GM19035 (cell line): ENCODE results near the gene SLIT1.

ENCODE experiments used
- ATAC-seq: cut with Tn5 transposase; IDR thresholded peaks from one replicate; pipeline ENCODE4 v1.9.1; 2021; ENCODE audit not compliant: unreplicated experiment

Gene SLIT1

DNA sequence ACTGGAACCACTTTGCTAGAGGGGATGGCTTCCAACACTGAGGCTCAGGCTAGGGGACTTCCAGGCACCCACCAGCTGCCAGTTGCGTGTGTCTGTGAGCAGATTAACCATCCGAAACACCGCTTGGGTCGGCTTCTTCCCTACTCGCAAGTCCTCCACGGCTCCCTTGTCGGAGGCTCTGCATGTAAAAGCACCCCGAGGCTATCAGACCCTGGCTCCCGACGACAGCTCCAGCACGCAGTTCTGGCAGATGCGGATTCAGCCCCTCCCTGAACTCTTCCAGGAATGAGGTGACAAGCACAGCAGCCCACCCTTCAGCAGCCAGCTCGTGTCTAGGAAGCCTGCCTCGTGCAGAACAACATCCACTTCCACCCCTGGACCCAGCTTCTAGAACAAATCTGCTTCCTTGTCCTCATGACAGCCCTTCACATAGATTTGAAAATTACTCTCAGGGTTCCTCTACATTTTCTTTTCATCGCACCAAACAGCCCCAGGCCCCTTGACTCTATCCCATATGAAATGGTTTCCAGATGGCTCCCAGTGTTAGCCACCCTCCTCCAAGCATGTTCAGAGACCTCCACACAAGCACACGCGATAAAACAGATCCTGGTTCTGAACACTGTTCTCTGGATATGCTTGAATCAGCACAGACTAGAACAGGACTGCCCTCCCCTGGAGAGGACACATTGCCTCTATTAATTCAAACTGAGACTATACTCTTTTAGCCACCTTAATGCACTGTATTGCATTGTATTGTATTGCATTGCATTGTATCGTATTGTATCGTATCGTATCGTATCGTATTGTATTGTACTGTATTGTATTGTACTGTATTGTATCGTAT lies 44.6 kb downstream of the SLIT1 start:
- ATAC-seq: no peak

DNA sequence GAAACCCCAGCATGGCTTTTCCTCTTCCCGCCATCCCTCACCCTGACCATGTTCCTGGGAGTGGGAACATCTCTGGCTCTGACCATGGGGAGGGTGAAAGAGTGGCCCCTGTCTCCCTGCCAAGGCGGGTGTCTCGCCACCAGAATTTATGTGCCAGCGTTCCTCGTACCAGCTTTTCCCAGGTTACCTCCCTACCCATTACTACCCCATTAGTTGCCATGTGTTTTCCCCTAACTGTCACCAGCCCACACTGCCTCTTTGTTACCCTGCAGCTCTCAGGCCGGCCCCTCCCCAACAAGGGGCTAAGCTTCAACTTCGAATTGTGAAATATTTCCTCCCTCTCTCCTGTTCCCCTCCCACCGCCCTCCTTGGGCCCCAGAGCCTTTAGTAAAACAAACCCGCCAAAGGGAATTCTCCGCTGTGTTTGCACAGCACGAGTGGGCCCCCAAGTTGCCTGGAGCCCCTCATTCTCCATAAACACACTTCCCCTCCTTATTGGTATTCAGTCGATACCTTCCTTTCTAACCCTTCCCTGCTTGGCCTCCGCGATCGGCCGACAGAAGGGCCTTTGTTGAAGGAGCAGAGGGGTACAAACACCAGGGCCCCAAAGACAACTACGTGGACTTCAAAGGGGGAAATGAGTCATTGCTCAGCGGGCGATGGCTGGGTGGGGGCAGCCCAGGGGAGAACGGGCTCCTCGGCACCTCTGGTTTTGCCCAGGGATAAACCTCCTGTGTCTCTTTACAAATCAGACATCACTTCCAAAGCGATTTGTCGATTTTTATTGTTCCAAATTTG lies 45.5 kb downstream of the SLIT1 start:
- ATAC-seq: no peak

DNA sequence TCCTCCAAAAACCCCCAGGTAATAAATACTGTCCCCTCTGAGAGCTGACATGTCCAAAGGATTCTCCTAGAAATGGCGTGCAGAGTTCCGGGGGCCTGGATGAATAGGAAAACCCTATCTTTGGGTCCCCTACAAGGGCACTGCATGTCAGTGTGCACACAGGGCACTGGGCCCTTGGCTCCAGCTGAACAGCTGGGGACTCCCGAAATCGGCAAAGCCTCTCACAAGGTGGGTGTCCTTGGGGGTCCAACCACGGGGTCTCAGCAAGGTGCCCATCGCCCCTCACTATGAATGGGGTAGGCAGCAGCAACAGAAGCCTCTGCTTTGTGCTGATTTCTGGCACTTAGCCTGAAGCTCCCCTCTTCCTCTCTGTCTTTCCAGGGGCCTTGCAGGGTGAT lies 46.1 kb downstream of the SLIT1 start:
- ATAC-seq: no peak

DNA sequence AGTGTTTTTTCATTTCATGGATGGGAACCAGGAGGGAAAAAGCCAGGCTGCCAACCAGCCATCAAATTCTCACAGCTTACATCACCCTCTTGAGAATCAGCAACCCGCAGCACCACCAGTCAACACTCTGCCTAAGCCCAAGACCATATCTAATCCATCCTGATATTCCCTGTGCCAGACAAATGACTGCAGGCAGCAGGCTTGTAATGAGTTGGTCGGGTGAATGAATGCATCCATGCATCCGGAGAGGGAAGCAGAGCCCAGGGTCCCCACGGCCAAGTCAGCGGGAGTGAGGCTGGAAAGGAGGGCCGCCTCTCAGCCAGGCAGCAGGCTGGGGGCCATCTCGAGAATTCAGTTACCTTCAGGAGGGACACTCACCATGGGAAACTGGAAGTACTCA lies 46.9 kb downstream of the SLIT1 start:
- no peak for ATAC-seq

DNA sequence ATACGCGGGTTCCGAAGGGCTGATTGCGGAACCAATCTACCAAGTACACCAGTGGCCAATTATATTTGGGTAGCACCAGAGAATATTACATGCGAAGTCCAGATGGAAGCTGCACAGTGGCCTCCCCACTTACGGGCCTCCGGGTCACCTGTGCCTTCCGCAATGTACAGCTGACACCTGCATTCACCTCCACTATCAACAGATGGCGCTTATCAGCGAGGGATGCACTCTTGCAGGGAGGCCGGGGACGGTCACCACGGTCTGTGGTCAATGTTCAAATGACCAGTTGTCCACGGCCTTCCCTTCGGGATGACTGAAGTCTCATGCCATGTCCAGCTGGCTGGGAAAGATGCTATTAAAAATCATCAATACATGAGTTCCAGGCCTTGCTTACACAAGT lies 47.6 kb downstream of the SLIT1 start:
- ATAC-seq: no peak

DNA sequence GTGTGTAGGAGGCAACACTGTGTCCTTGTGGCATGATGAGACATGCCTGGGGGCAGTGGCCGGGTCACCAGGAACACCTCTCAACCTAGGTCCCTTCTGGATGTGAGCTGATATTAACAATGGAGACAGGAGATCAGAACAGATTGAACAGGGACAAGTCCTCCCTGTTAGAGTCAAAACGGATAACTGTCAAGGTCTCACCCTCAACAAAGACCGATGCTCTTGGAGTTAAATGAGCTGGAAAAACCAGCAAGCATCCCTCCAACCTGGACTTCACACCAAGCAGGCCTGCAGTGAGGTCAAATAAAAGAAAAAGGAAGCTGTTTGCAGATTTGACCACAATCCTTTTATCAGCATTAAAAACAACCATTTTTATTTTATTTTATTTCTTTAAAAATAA lies 49.0 kb downstream of the SLIT1 start:
- no peak for ATAC-seq

DNA sequence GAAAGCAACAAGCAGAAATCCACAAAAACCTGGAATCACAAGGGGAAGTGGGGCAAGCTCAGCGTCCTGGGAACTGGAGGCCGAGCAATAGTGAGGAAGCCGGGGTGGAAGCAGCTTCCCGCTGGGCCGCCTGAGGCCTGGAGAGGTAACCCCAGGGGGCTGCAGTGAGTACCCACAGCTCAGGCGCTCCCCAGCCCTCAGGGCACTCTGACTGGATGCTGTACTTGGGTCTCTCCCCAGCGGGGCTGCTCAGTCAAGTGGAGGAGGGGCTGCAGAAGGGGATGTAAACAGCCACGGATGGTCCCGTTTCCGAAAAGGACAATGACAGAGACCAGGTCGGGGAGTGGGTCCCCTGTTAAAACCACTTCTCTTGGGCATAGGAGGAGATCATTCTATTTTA lies 50.3 kb downstream of the SLIT1 start:
- no peak for ATAC-seq

DNA sequence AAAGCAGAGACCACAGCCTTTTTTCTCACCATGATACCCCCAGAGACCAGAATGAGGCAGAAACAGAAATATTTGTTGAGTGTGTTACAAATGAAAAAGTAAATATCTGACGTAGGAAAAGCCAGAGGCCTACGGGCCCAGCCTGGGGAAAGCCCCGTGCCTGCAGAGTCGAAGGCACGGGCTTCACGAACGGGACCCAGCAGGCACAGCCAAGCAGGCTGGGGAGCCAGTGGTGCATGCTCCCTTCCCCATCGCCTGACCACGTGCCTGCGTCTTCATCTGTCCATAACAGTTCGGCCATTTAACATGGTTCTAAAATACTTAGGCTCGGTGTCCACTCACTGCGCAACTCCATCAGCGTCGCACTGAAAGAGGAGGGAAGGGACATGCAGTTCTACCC lies 50.8 kb downstream of the SLIT1 start:
- no peak for ATAC-seq

DNA sequence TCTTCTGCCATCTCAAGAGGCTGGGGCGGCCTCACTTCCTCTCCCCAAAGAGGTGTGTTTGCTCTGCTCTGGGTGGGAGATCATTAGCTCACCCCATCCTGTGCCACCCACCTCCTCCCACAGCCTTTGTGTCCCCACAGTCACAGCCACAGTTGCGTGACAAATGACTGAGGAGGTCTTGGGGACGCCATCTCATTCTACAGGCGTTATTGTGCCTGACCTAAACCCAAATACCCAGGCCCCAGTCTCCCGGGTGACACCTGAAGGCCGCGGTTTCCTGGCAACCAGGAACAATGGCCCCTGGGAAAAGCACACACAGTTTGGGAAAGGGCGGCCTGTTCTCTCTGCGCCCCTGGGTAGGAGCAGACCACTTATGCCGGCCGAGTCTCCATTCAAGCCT lies 51.6 kb downstream of the SLIT1 start:
- ATAC-seq: no peak

DNA sequence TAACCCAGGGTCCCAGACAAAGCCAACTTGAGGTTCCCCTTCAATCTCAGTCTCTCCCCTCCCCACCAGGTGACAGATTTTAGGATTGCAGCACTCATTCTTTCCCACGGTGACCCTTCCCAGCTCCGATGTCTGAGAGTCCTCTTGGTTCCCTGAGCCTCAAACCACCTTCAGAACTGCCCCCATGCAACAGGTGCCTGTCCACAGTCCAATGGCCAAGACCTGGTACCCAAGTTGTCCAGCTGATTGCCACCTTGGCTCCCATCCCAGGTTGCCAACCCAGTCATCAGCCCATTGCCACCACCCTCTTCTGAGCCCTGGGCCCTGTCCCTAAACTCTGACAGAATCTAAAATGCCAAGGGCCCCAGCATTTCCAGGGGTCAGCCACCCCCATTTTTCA lies 53.5 kb downstream of the SLIT1 start:
- no peak for ATAC-seq

DNA sequence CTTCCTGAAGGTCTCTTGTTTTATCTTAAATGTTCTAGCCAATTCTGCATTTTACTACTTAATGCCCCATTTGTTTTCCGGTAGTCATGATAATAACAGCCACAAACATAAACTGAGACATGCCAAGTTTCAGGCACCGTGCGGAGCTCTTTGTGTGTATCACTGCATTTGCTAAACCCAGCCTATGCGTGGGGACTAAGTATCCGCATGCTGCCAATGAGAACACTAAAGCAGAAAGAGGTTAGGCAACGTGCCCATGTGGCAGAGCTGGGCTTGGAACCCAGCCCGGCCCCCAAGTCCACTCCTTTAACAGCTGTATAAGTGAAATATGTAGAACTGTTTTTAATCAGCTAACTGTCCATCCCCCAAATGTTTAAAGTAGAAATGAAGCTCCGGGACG lies 54.1 kb downstream of the SLIT1 start:
- ATAC-seq: no peak

DNA sequence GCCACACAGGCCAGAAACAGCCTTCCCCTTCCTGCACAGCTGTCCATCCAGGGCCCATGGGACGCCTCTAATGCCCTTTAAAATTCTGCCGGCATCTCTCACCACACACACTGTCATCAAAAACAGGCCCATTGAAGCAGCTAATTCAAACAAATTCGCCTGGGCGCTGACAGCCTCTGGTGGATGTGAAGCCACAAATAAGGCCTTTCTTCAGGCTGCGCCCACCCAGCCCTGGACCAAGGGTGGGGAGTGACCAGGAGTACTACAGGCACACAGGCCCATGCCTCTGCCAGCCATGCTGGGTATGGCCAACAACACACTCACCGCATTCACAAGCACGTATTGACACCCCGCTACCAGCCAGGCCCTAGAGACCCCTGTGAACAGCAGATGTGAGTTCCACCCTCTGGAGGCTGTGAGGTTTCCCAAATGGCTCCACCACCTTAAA lies 54.6 kb downstream of the SLIT1 start:
- no peak for ATAC-seq

DNA sequence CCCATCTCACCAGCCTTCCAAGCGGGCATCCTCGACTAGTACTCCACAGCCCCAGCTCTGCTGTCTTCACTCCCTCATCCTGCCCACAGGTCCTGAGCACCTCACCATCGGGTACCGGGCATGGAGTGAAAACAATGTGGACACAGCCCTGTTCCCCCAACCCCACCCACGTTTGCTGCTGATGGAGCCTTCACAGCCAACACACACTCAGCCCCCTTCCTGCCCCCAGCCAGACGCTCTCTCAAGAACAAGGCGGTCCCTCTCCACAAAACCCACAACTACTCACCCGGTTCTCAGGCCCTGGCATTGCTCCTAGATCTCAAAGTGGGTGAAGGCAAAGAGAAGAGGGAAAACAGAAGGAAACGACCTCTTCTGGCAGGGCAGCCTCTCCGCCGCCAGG lies 56.1 kb downstream of the SLIT1 start:
- ATAC-seq: no peak

DNA sequence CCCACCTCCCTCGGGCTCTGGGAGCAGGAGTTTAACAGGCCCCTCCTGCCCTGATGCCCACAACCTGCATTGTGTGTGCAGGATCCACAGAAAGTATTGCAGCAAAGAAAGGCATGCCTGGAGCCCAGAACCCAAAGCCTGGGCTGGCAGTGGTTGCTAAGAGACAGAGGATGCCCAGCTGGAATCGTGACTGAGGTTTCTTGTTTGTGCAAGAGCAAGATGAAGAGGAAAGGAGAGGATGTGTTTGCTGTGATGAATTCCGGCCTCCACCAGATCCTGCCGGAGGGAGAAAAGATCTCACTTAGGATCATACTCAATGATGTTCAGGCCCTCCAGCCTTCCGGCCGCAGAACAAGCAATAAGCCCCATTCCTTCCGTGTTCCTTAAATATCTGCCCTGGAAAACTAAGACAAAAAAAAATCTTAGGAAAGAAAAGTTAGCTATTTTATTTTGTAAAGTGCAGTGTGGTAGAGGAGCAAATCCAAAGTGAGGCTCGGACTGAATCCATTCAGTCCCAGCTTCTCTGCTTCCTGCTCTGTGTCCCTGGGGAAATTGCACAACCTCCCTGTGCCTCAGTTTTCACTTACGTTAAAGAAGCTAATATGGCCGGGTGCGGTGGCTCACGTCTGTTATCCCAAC lies 57.1 kb downstream of the SLIT1 start:
- no peak for ATAC-seq

DNA sequence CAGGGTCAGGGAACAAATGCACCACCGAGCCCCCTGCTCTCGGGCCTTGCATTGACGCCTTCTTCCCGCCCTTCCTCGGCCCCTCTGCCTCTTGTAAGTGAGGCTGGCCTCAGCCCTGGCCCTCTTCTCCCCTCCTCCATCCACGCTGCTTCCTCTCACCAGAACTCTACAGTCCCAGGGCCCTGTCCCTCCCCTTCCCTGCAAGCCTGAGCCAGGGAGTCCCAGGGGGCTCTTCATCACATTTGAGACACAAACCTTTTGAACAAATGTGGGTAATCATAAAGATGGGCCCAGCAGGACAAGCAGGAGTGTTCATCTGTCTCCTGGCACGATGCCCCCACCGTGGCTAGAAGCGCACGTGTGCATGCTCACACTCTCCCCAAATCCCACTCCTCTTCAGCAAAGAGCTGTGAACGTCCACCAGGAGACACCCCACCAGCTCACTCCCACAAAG lies 57.7 kb downstream of the SLIT1 start:
- no peak for ATAC-seq

DNA sequence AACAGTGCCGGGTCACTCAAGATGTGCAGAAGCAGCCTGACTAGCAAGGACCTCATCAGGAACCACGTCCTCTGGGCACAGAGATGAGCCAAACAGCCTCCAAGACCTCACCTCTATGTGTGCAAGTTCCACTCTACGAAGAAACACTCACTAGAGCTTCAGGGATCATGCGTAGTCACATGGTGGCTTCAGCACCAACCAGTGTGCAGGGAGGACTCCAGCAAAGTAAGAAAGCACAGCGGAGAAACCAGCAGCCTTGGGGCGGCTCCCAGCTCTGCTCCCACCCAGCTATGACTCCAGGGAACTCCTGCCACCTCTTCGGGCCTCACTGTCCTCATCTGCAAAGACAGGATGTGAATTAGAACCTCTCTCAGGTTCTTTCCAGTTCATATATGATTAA lies 58.2 kb downstream of the SLIT1 start:
- no peak for ATAC-seq

DNA sequence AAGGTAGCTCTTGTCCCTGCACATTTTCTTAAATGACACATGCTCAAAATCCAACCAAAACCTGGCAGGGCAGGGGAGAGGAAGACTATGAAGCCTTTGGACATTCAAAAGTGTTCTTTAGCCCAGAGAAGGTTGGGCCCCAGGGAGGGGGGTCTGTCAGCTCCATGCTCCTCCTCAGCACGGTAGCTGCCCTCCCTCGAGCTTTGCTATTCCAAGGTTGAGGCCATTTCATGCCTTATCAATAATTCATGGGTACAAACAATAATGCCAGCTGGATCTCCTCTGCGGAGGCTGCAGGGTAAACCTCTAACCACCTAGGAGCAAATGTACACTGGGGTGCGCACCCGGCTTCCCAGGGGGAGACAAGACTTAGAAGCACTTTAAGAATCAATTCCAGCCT lies 61.5 kb downstream of the SLIT1 start:
- no peak for ATAC-seq

DNA sequence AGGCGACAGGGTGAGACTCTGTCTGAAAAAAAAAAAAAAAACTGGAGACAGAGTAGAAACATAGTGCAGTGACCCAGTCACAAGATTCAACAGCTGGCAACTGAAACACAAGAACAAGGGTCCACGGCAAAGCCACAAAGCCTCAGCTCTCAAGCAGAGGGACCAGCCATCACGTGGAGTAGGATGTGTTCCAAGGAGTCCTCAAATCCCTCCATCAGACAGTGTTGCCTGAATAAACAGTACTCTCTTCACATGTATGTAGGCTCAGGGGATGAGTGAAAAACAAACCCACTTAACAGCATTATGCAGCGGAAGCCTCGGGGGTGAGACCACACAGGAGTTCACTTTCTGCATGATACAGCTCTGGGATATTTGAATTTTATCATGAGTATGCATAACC lies 62.0 kb downstream of the SLIT1 start:
- no peak for ATAC-seq

DNA sequence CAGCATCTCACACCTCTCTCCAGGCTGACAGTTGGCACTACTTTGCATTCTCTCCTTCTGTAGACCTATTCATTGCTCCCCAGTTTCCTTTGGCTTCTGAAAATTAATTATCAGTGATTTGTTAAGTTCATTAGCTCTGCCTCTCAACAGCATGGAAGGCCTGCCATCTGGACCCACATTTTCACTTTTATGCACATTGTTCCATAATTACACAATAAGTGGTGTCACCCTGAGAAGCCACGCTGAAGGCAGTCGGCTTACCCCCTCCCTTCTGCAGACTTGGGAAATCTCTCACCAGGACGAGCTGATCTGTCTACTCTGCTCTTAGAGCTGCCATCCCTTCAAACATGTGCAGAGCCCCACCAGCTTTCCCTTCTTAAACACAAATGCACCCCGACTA lies 64.7 kb downstream of the SLIT1 start:
- no peak for ATAC-seq

DNA sequence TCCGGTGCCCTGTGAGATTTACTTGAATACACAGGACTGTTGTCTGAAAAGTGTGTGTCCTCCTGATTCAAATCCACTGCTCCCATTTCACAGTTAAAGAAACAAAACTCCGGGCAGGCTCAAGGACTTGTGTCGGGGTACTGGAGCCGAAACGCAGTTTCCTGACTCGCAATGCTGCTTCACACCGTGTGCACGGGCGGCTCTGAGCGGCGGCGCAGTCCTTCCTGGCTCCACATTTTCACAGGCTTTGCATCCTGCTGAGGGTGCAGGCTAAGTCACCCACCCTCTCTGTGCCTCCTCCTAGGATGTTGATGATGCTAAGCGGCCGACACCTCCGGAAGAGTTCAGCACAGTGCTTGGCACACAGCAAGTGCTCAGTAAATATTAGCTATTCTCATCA lies 65.4 kb downstream of the SLIT1 start:
- ATAC-seq: no peak

DNA sequence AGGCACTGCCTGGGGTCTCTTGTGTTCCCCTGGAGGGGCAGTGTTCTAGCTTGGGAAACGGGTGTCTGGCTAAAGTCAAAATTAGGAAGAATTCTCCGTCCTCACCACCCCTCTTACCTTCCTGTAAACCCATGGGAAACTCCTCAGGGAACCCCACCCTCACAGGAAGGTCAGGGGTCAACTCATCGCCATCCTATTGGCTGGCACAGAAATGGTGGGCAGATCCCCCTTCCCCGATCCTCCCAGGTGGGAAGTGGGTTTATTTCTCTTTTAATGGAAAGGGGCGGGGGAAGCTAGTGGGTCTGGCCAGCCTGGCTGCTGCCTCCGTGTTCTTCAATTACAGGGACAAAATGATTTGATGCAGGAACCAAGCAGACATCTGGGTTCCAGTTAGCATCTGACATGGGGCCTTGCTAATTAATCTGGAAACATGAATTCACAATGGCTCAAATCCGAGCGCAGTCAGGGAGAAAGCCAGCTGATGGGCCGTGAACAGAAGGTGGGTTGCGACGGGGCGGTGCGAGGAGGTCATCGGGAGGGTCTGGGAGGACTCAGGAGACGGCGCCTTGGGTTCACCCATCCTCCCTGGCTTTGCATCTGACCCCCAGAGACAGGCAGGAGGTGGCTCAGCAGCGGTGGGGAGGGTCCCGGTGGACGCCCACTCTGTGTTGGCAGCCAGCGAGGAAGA lies 66.6 kb downstream of the SLIT1 start:
- ATAC-seq: no peak
